Measurements from ENCODE around the gene TMEM175.

Gene TMEM175

GRCh38 chr4:900073-900472, 32.2 kb upstream of the TMEM175 start:
- no peak overlapping the region for H3K27ac Mint-ChIP-seq
- no peak overlapping the region for H3K4me3 Mint-ChIP-seq
- H3K9me3 Mint-ChIP-seq = no peaks in the 10 kb centered on the region
- peaks cover 28% of the 10 kb centered on the region for H3K36me3 Mint-ChIP-seq (ENCODE audit: low read depth)
- no peaks in the 10 kb centered on the region for H3K4me1 Mint-ChIP-seq
- no peak for TF ChIP-seq CTCF (IDR thresholded peaks at IDR 0.05; ENCODE audit: unreplicated experiment in 3 of 3)
- no peaks in the 10 kb centered on the region for H3K27me3 Mint-ChIP-seq (ENCODE audit: low read depth)

- H3K27me3 Mint-ChIP-seq (ENCODE audit: low read depth) = no peaks in the 10 kb centered on the region
- H3K4me1 Mint-ChIP-seq = no peaks in the 10 kb centered on the region
- no peak overlapping the region for H3K4me3 Mint-ChIP-seq
- no peaks in the 10 kb centered on the region for H3K9me3 Mint-ChIP-seq
- no peak for TF ChIP-seq CTCF (IDR thresholded peaks at IDR 0.05; ENCODE audit: unreplicated experiment in 3 of 3)
- H3K27ac Mint-ChIP-seq = no peak overlapping the region
- H3K36me3 Mint-ChIP-seq (ENCODE audit: low read depth) = peaks cover 28% of the 10 kb centered on the region
Measured at GRCh38 chr4:900721-901120, 31.5 kb upstream of the TMEM175 start.

GRCh38 chr4:901192-901910, 30.9 kb upstream of the TMEM175 start:
- H3K27ac Mint-ChIP-seq = no peak overlapping the region

GRCh38 chr4:903066-904046, 28.9 kb upstream of the TMEM175 start:
- TF ChIP-seq CTCF (IDR thresholded peaks at IDR 0.05; ENCODE audit: unreplicated experiment in 3 of 3) = no peak
- H3K4me1 Mint-ChIP-seq = peaks cover 6% of the 10 kb centered on the region
- H3K27ac Mint-ChIP-seq = no peak overlapping the region
- H3K36me3 Mint-ChIP-seq (ENCODE audit: low read depth) = peaks cover 21% of the 10 kb centered on the region
- no peaks in the 10 kb centered on the region for H3K9me3 Mint-ChIP-seq
- H3K4me3 Mint-ChIP-seq = no peak overlapping the region
- no peaks in the 10 kb centered on the region for H3K27me3 Mint-ChIP-seq (ENCODE audit: low read depth)

More at GRCh38 chr4:901192-901910, 30.9 kb upstream of the TMEM175 start:
- peaks cover 27% of the 10 kb centered on the region for H3K36me3 Mint-ChIP-seq (ENCODE audit: low read depth)
- no peak for TF ChIP-seq CTCF (IDR thresholded peaks at IDR 0.05; ENCODE audit: unreplicated experiment in 3 of 3)
- H3K4me1 Mint-ChIP-seq = no peaks in the 10 kb centered on the region
- H3K27me3 Mint-ChIP-seq (ENCODE audit: low read depth) = no peaks in the 10 kb centered on the region
- H3K9me3 Mint-ChIP-seq = no peaks in the 10 kb centered on the region
- H3K4me3 Mint-ChIP-seq = no peak overlapping the region

- H3K9me3 Mint-ChIP-seq = no peaks in the 10 kb centered on the region
- H3K36me3 Mint-ChIP-seq (ENCODE audit: low read depth) = peaks cover 19% of the 10 kb centered on the region
- no peaks in the 10 kb centered on the region for H3K27me3 Mint-ChIP-seq (ENCODE audit: low read depth)
- H3K27ac Mint-ChIP-seq = no peak overlapping the region
- H3K4me1 Mint-ChIP-seq = peaks cover 6% of the 10 kb centered on the region
- H3K4me3 Mint-ChIP-seq = no peak overlapping the region
- no peak for TF ChIP-seq CTCF (IDR thresholded peaks at IDR 0.05; ENCODE audit: unreplicated experiment in 3 of 3)
Measured at GRCh38 chr4:905485-906338, 26.5 kb upstream of the TMEM175 start.
